ENCODE measurements around the gene CUTA. TPM values are rescaled to one million over a fixed set of nuclear protein-coding genes. Genes with fewer than 3 reads are reported as not detected.

The CUTA gene
- total RNA-seq, 1 donor from 2014 or later, result 278 TPM

GRCh38 chr6:33432546-33432945 is 14.6 kb upstream of the CUTA start:
- Mint-ChIP-seq H3K4me1 (ENCODE audit: unreplicated experiment) (peaks cover 50% of the 10 kb centered on the region), H3K4me3 (peak overlapping the region; percentile 67), H3K27ac (peak overlapping the region; percentile 46), H3K27me3 (peaks cover 3% of the 10 kb centered on the region), H3K36me3 (peaks cover 21% of the 10 kb centered on the region), H3K9me3 (no peaks in the 10 kb centered on the region)
- no peak for TF ChIP-seq CTCF (conservative IDR thresholded peaks at IDR 0.05)
- DNase-seq (ENCODE audit: extremely low spot score, unreplicated experiment), result no peak

DNA sequence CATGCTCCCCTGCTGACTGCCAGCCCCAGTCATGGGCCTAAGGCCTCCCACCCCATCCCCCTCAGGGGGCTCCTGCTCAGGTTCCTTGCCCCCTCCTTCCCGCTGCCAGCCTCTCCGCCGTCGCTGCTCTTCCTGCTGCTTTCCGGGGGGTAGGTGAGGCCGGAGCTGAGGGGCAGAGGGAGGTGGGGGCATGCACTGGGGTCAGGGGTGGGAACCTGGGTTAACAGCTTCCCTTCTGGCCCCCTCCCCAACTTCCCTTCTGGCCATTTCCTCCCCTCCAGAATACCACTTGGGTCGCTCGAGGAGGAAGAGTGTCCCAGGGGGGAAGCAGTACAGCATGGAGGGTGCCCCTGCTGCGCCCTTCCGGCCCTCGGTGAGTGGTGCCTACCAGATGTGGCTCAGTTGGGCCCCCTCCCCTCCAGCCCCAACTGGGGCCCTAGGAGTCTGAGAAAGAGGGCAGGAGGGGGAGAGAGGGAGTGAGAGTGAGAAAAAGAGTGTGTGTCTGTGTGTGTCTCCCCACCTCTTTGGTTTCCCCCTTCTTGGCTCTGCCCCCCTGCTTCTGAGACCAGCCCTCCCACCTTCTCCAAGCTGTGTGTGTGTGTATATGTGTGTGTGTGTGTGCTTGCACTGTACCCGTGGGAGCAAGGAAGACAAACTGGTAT is 14.1 kb upstream of the CUTA start:
- H3K4me1 Mint-ChIP-seq (ENCODE audit: unreplicated experiment), result peaks cover 55% of the 10 kb centered on the region
- H3K9me3 Mint-ChIP-seq, result no peaks in the 10 kb centered on the region
- no peak overlapping the region for H3K27ac Mint-ChIP-seq
- peak overlapping the region; percentile 67 for H3K4me3 Mint-ChIP-seq
- peaks cover 17% of the 10 kb centered on the region for H3K36me3 Mint-ChIP-seq
- peaks cover 3% of the 10 kb centered on the region for H3K27me3 Mint-ChIP-seq
- DNase-seq (ENCODE audit: extremely low spot score, unreplicated experiment), result no peak
- no peak for TF ChIP-seq CTCF (conservative IDR thresholded peaks at IDR 0.05)

- peak; percentile 80 for DNase-seq (ENCODE audit: extremely low spot score, unreplicated experiment)
- peak overlapping the region; percentile 93 for H3K27ac Mint-ChIP-seq
- H3K4me3 Mint-ChIP-seq, result peak overlapping the region; percentile 80
Observed at GRCh38 chr6:33430991-33431879, 13.3 kb upstream of the CUTA start.

GRCh38 chr6:33430334-33430733 is 12.4 kb upstream of the CUTA start:
- no peak for TF ChIP-seq CTCF (conservative IDR thresholded peaks at IDR 0.05)
- peaks cover 3% of the 10 kb centered on the region for H3K27me3 Mint-ChIP-seq
- peak overlapping the region; percentile 80 for H3K4me3 Mint-ChIP-seq
- no peaks in the 10 kb centered on the region for H3K9me3 Mint-ChIP-seq
- no peak for DNase-seq (ENCODE audit: extremely low spot score, unreplicated experiment)
- peaks cover 12% of the 10 kb centered on the region for H3K36me3 Mint-ChIP-seq
- peak overlapping the region; percentile 93 for H3K27ac Mint-ChIP-seq
- peaks cover 61% of the 10 kb centered on the region for H3K4me1 Mint-ChIP-seq (ENCODE audit: unreplicated experiment)

More at GRCh38 chr6:33430991-33431879, 13.3 kb upstream of the CUTA start:
- Mint-ChIP-seq H3K36me3 (peaks cover 12% of the 10 kb centered on the region), H3K4me1 (ENCODE audit: unreplicated experiment) (peaks cover 59% of the 10 kb centered on the region), H3K9me3 (no peaks in the 10 kb centered on the region), H3K27me3 (peaks cover 3% of the 10 kb centered on the region)
- TF ChIP-seq CTCF (conservative IDR thresholded peaks at IDR 0.05), result no peak

GRCh38 chr6:33429750-33430052 is 11.8 kb upstream of the CUTA start:
- H3K4me1 Mint-ChIP-seq (ENCODE audit: unreplicated experiment), result peaks cover 67% of the 10 kb centered on the region
- peak overlapping the region; percentile 93 for H3K27ac Mint-ChIP-seq
- DNase-seq (ENCODE audit: extremely low spot score, unreplicated experiment), result no peak
- H3K36me3 Mint-ChIP-seq, result peaks cover 12% of the 10 kb centered on the region
- no peak for TF ChIP-seq CTCF (conservative IDR thresholded peaks at IDR 0.05)
- no peaks in the 10 kb centered on the region for H3K9me3 Mint-ChIP-seq
- H3K27me3 Mint-ChIP-seq, result peaks cover 3% of the 10 kb centered on the region
- peak overlapping the region; percentile 97 for H3K4me3 Mint-ChIP-seq
